ENCODE measurements around the gene FGFR2.
"Not testable (repeated sequence)": the region's sequence is repeated elsewhere in the genome, so short reads cannot be mapped to it uniquely, and the experiment has no call there.

The FGFR2 gene

GRCh38 chr10:121559326-121560026 is 38.8 kb downstream of the FGFR2 start:
- TF ChIP-seq EZH2 (IDR thresholded peaks at IDR 0.05) (no peak), POLR2AphosphoS5 (IDR thresholded peaks at IDR 0.05; ENCODE audit: borderline replicate concordance, low read depth, low read length) (no peak), FOXP2 (optimal IDR thresholded peaks at IDR 0.05; ENCODE audit: control extremely low read depth, extremely low read length, insufficient read depth) (no peak)
- Histone ChIP-seq H3K9me3 (ENCODE audit: low read depth, low read length) (no peaks in the 10 kb centered on the region), H3K36me3 (ENCODE audit: insufficient read depth, low read length) (no peaks in the 10 kb centered on the region), H3K9ac (ENCODE audit: insufficient read length) (no peak overlapping the region), H3K27ac (no peak overlapping the region), H3K4me3 (no peak overlapping the region)
- no peak for DNase-seq (ENCODE audit: low read depth, low spot score)

- H3K36me3 ChIP-seq (ENCODE audit: insufficient read depth, low read length), result no peaks in the 10 kb centered on the region
- H3K4me3 ChIP-seq, result no peak overlapping the region
- no peak overlapping the region for H3K9ac ChIP-seq (ENCODE audit: insufficient read length)
- no peak overlapping the region for H3K27ac ChIP-seq
- DNase-seq (ENCODE audit: low read depth, low spot score), result no peak
- TF ChIP-seq EZH2 (IDR thresholded peaks at IDR 0.05), result no peak
- no peak for TF ChIP-seq POLR2AphosphoS5 (IDR thresholded peaks at IDR 0.05; ENCODE audit: borderline replicate concordance, low read depth, low read length)
- TF ChIP-seq FOXP2 (optimal IDR thresholded peaks at IDR 0.05; ENCODE audit: control extremely low read depth, extremely low read length, insufficient read depth), result no peak
- no peaks in the 10 kb centered on the region for H3K9me3 ChIP-seq (ENCODE audit: low read depth, low read length)
Measured at GRCh38 chr10:121558238-121558637, 40.0 kb downstream of the FGFR2 start.

GRCh38 chr10:121556918-121557573 is 41.2 kb downstream of the FGFR2 start:
- H3K4me3 ChIP-seq, result no peak overlapping the region
- H3K36me3 ChIP-seq (ENCODE audit: insufficient read depth, low read length), result no peaks in the 10 kb centered on the region
- no peak overlapping the region for H3K27ac ChIP-seq
- H3K9me3 ChIP-seq (ENCODE audit: low read depth, low read length), result no peaks in the 10 kb centered on the region
- no peak overlapping the region for H3K9ac ChIP-seq (ENCODE audit: insufficient read length)
- DNase-seq (ENCODE audit: low read depth, low spot score), result no peak
- TF ChIP-seq EZH2 (IDR thresholded peaks at IDR 0.05) (no peak), POLR2AphosphoS5 (IDR thresholded peaks at IDR 0.05; ENCODE audit: borderline replicate concordance, low read depth, low read length) (no peak), FOXP2 (optimal IDR thresholded peaks at IDR 0.05; ENCODE audit: control extremely low read depth, extremely low read length, insufficient read depth) (no peak)

- Histone ChIP-seq H3K4me3 (no peak overlapping the region), H3K9me3 (ENCODE audit: low read depth, low read length) (no peaks in the 10 kb centered on the region), H3K36me3 (ENCODE audit: insufficient read depth, low read length) (no peaks in the 10 kb centered on the region), H3K27ac (no peak overlapping the region), H3K9ac (ENCODE audit: insufficient read length) (no peak overlapping the region)
- TF ChIP-seq POLR2AphosphoS5 (IDR thresholded peaks at IDR 0.05; ENCODE audit: borderline replicate concordance, low read depth, low read length), result no peak
- no peak for TF ChIP-seq EZH2 (IDR thresholded peaks at IDR 0.05)
- no peak for TF ChIP-seq FOXP2 (optimal IDR thresholded peaks at IDR 0.05; ENCODE audit: control extremely low read depth, extremely low read length, insufficient read depth)
- DNase-seq (ENCODE audit: low read depth, low spot score), result no peak
Measured at GRCh38 chr10:121556455-121556854, 41.8 kb downstream of the FGFR2 start.

GRCh38 chr10:121554916-121555315 is 43.3 kb downstream of the FGFR2 start:
- not testable (repeated sequence) for H3K9me3 ChIP-seq (ENCODE audit: low read depth, low read length); H3K27ac ChIP-seq

GRCh38 chr10:121553511-121554264 is 44.6 kb downstream of the FGFR2 start:
- H3K27ac ChIP-seq, result no peak overlapping the region
- no peaks in the 10 kb centered on the region for H3K36me3 ChIP-seq (ENCODE audit: insufficient read depth, low read length)
- no peak for DNase-seq (ENCODE audit: low read depth, low spot score)
- no peak overlapping the region for H3K9ac ChIP-seq (ENCODE audit: insufficient read length)
- no peak overlapping the region for H3K4me3 ChIP-seq
- H3K9me3 ChIP-seq (ENCODE audit: low read depth, low read length), result no peaks in the 10 kb centered on the region
- TF ChIP-seq FOXP2 (optimal IDR thresholded peaks at IDR 0.05; ENCODE audit: control extremely low read depth, extremely low read length, insufficient read depth), result no peak
- no peak for TF ChIP-seq EZH2 (IDR thresholded peaks at IDR 0.05)
- no peak for TF ChIP-seq POLR2AphosphoS5 (IDR thresholded peaks at IDR 0.05; ENCODE audit: borderline replicate concordance, low read depth, low read length)

More at GRCh38 chr10:121554916-121555315, 43.3 kb downstream of the FGFR2 start:
- H3K4me3 ChIP-seq; H3K36me3 ChIP-seq (ENCODE audit: insufficient read depth, low read length); DNase-seq (ENCODE audit: low read depth, low spot score); H3K9ac ChIP-seq (ENCODE audit: insufficient read length): not testable (repeated sequence)

- no peaks in the 10 kb centered on the region for H3K36me3 ChIP-seq (ENCODE audit: insufficient read depth, low read length)
- no peak overlapping the region for H3K27ac ChIP-seq
- no peak for TF ChIP-seq EZH2 (IDR thresholded peaks at IDR 0.05)
- no peak for TF ChIP-seq FOXP2 (optimal IDR thresholded peaks at IDR 0.05; ENCODE audit: control extremely low read depth, extremely low read length, insufficient read depth)
- H3K4me3 ChIP-seq, result no peak overlapping the region
- no peak for DNase-seq (ENCODE audit: low read depth, low spot score)
- no peak overlapping the region for H3K9ac ChIP-seq (ENCODE audit: insufficient read length)
- no peaks in the 10 kb centered on the region for H3K9me3 ChIP-seq (ENCODE audit: low read depth, low read length)
Measured at GRCh38 chr10:121552746-121553145, 45.5 kb downstream of the FGFR2 start.

GRCh38 chr10:121551210-121551885 is 46.9 kb downstream of the FGFR2 start:
- no peak for DNase-seq (ENCODE audit: low read depth, low spot score)
- H3K27ac ChIP-seq, result no peak overlapping the region
- H3K9ac ChIP-seq (ENCODE audit: insufficient read length), result no peak overlapping the region
- H3K36me3 ChIP-seq (ENCODE audit: insufficient read depth, low read length), result no peaks in the 10 kb centered on the region
- no peak overlapping the region for H3K4me3 ChIP-seq
- no peaks in the 10 kb centered on the region for H3K9me3 ChIP-seq (ENCODE audit: low read depth, low read length)
- TF ChIP-seq POLR2AphosphoS5 (IDR thresholded peaks at IDR 0.05; ENCODE audit: borderline replicate concordance, low read depth, low read length) (no peak), FOXP2 (optimal IDR thresholded peaks at IDR 0.05; ENCODE audit: control extremely low read depth, extremely low read length, insufficient read depth) (no peak), EZH2 (IDR thresholded peaks at IDR 0.05) (no peak)

Data from SK-N-MC (cell line).